HepG2 (cell line): ENCODE results near the gene B4GALT5. TPM values are rescaled to one million over a fixed set of nuclear protein-coding genes. Genes with fewer than 3 reads are reported as not detected.

Experiments
- ATAC-seq: fragments of 200-7000 bp; cut with Tn5 transposase; 3 replicates; pipeline ENCODE4 v1.9.1; 2020; ENCODE audit warnings: mild to moderate bottlenecking, moderate library complexity
- BruUV-seq: library from RNA; stranded (reverse); fragments of 400-500 nt; replicated peaks from 2 replicates; lab custom pipeline; 2021; lab: Mats Ljungman, UMichigan
- CTCF ChIA-PET: fragments of 300-600 bp; formaldehyde crosslinking; extraction: SDS; loops from one replicate; lab custom pipeline; 2021; ENCODE audit warnings: low total read pairs, inconsistent platforms, low intra/inter-chr PET ratio; lab: Yijun Ruan, JAX
- POLR2A ChIA-PET: fragments of 350-600 bp; sonication (Branson Sonifier 250); formaldehyde crosslinking; loops from one replicate; lab custom pipeline; 2020; ENCODE audit warnings: antibody characterized with exemption, inconsistent platforms; lab: Yijun Ruan, JAX
- DNase-seq: peaks from one replicate; pipeline ENCODE4 v3.0.0-alpha.2; 2015; ENCODE audit warnings: low spot score
- FAIRE-seq: peaks from 3 replicates; lab custom pipeline; 2011; peaks lifted over from hg19 to GRCh38; lab: Jason Lieb, UNC
- H2AFZ ChIP-seq: one replicate; pipeline ENCODE4 v1.6.1; 2011; ENCODE audit warnings: low read length, inconsistent platforms
- H3K27ac ChIP-seq: fragments of 300-600 bp; 3 replicates; pipeline ENCODE4 v1.8.0; 2011; ENCODE audit warnings: mixed run types, mild to moderate bottlenecking, mixed read lengths, low read length, inconsistent platforms; ENCODE audit not compliant: insufficient read depth; ENCODE audit errors: extremely low read length
- H3K27me3 ChIP-seq, 2 experiments: fragments of 200-600 bp in 1 of 2; 2 replicates in 1 of 2; 3 replicates in 1 of 2; pipeline versions ENCODE4 v1.6.0 to v1.8.0; 2011; ENCODE audit warnings: low read length in 2 of 2, mild to moderate bottlenecking in 2 of 2, moderate library complexity in 2 of 2, inconsistent platforms in 1 of 2; ENCODE audit not compliant: insufficient read depth in 2 of 2, control insufficient read depth in 1 of 2
- H3K36me3 ChIP-seq, 2 experiments: fragments of 200-600 bp in 1 of 2; replicated peaks in 1 of 2; 2 replicates in 1 of 2; 3 replicates in 1 of 2; pipeline versions ENCODE4 v1.5.1 to v1.8.0; 2011; ENCODE audit warnings: low read length in 2 of 2, inconsistent platforms in 1 of 2; ENCODE audit not compliant: insufficient read depth in 2 of 2, control insufficient read depth in 1 of 2
- H3K4me1 ChIP-seq: 2 replicates; pipeline ENCODE4 v1.5.1; 2012; ENCODE audit warnings: low read length, inconsistent platforms; ENCODE audit not compliant: insufficient read depth
- H3K4me2 ChIP-seq: 2 replicates; pipeline ENCODE4 v1.6.0; 2011; ENCODE audit warnings: low read depth, low read length, inconsistent platforms
- H3K4me3 ChIP-seq, 3 experiments: fragments of 200-600 bp in 1 of 3; sonication (generic), shearing (Covaris generic) in 1 of 3; replicated peaks in 1 of 3; 2 replicates each; pipeline ENCODE4 v1.5.1; 2011 to 2016; ENCODE audit warnings: low read length in 3 of 3, inconsistent platforms in 2 of 3, low read depth in 2 of 3, mild to moderate bottlenecking in 2 of 3, control low read depth in 1 of 3, mixed read lengths in 1 of 3; ENCODE audit not compliant: insufficient read depth in 1 of 3
- H3K79me2 ChIP-seq: one replicate; pipeline ENCODE4 v1.6.1; 2011; ENCODE audit warnings: low read length, inconsistent platforms; ENCODE audit not compliant: insufficient read depth
- H3K9ac ChIP-seq: 2 replicates; pipeline ENCODE4 v1.6.0; 2011; ENCODE audit warnings: mild to moderate bottlenecking, low read depth, low read length, inconsistent platforms; ENCODE audit not compliant: insufficient read depth
- H3K9me3 ChIP-seq: 2 replicates; pipeline ENCODE4 v1.5.1; 2012; ENCODE audit warnings: mild to moderate bottlenecking, low read length
- H4K20me1 ChIP-seq: 2 replicates; pipeline ENCODE4 v1.6.0; 2011; ENCODE audit warnings: inconsistent platforms, mild to moderate bottlenecking, low read length, moderate library complexity; ENCODE audit not compliant: insufficient read depth
- ATF7 ChIP-seq, 2 experiments: fragments of 450-650 bp in 1 of 2; sonication (generic) in 1 of 2; formaldehyde crosslinking in 1 of 2; IDR thresholded peaks; 2 replicates each; pipeline versions ENCODE4 v1.4.0 to v1.6.1; 2016 to 2020; ENCODE audit warnings: antibody characterized with exemption in 1 of 2, mild to moderate bottlenecking in 1 of 2, missing genetic modification reagents in 1 of 2
- CBX1 ChIP-seq: IDR thresholded peaks from one replicate; pipeline ENCODE4 v1.6.1; 2016; ENCODE audit warnings: antibody characterized with exemption, low read depth
- JUN ChIP-seq: sonication (generic); formaldehyde crosslinking; IDR thresholded peaks from 2 replicates; pipeline ENCODE4 v1.4.0; 2020; ENCODE audit warnings: mild to moderate bottlenecking, missing genetic modification reagents
- RBM22 ChIP-seq: fragments of 200-400 bp; formaldehyde crosslinking; optimal IDR thresholded peaks from 2 replicates; pipeline ENCODE3; 2017; ENCODE audit warnings: mild to moderate bottlenecking, low read length, moderate library complexity
- RFXANK ChIP-seq: IDR thresholded peaks from 2 replicates; pipeline ENCODE4 v1.6.1; 2016
- ZNF382 ChIP-seq: sonication (generic); formaldehyde crosslinking; IDR thresholded peaks from 2 replicates; pipeline ENCODE4 v1.5.0; 2020; ENCODE audit warnings: missing genetic modification reagents, mild to moderate bottlenecking, borderline replicate concordance
- WGBS: methylation state at CpG from one replicate; pipeline ENCODE4 v1.1.6; 2017; ENCODE audit warnings: low lambda C conversion rate; 5-methylcytosine and 5-hydroxymethylcytosine counted together
- in situ Hi-C: cut with HindIII; loops from 2 replicates; pipeline ENCODE4 v1.10.0; 2017; ENCODE audit warnings: low pct_unique_long_range_greater_than_20kb; ENCODE audit not compliant: extremely low pct_ligation_motif_present
- intact Hi-C: fragments of 100-400 bp; cut with micrococcal nuclease; formaldehyde crosslinking; loops from one replicate; pipeline ENCODE4 v1.10.0; 2022; ENCODE audit not compliant: unreplicated experiment
- polyA plus RNA-seq, 8 experiments: library from polyadenylated mRNA; depleted of rRNA in 3 of 8; stranded (reverse) in 7 of 8; unstranded in 1 of 8; fragments of >200 nt; fragmentation: Illumina TruSeq in 4 of 8; extraction: Trizol in 4 of 8; gene quantifications; 2 replicates each; pipeline versions ENCODE4 v1.2.1 to v1.2.3, GENCODE V29; 2011 to 2016; ENCODE audit warnings: low read depth in 4 of 8, missing spikeins in 1 of 8, mixed read lengths in 1 of 8; ENCODE audit not compliant: insufficient read depth in 1 of 8
- total RNA-seq, 5 experiments: library from RNA; depleted of rRNA; stranded (reverse); fragments of >200 nt; fragmentation: Illumina TruSeq; extraction: Trizol; gene quantifications; 2 replicates each; pipeline ENCODE4 v1.2.3, GENCODE V29; 2016; ENCODE audit warnings: low read depth in 1 of 5
- TF ChIP-seq, protein P1 (sequence below): sonication (generic); formaldehyde crosslinking; conservative IDR thresholded peaks from 2 replicates; pipeline ENCODE4 v1.4.0; 2020; ENCODE audit warnings: mild to moderate bottlenecking, missing genetic modification reagents, moderate library complexity
- TF ChIP-seq, protein P2 (sequence below): sonication (generic); formaldehyde crosslinking; IDR thresholded peaks from 2 replicates; pipeline ENCODE4 v1.9.0; 2021; ENCODE audit warnings: missing genetic modification reagents, borderline replicate concordance
- TF ChIP-seq, protein P3 (sequence below): sonication (generic); formaldehyde crosslinking; IDR thresholded peaks from 2 replicates; pipeline ENCODE4 v1.4.0; 2020; ENCODE audit warnings: missing genetic modification reagents

The B4GALT5 gene
- total and polyA plus RNA-seq, 2 of the 13 experiments (the other 11 are each of a cell fraction or from before 2014, with no cell fraction given): 27.3 to 30.9 TPM

DNA sequence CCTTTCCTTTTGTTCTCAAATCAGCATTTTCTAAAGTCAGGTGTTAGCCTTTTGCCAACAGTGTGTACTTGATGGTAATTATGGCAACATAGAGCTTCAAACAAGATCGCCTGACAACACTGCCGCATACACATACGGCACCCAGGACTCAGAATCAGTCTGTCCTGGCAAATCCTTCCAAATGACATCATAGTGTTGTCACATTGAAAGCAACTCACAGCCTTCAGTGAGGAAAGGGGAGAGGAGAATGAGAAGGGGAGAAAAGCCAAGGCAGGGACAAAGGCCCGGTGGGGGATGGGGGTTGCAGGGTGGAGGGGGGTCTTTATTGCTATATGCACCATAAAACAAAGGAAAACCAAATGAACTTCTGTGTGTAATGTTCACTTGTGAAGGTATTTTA is 80.0 kb downstream of the B4GALT5 start:
- Histone ChIP-seq H3K79me2 (no peaks in the 10 kb centered on the region), H3K36me3 (peaks cover 28 to 52% of the 10 kb centered on the region in 2 experiments), H3K27me3 (no peaks in the 10 kb centered on the region), H3K4me3 (no peak overlapping the region), H2AFZ (no peak overlapping the region), H3K9me3 (no peaks in the 10 kb centered on the region), H3K4me2 (no peak overlapping the region), H3K4me1 (peaks cover 23% of the 10 kb centered on the region), H3K27ac (no peak overlapping the region), H4K20me1 (no peaks in the 10 kb centered on the region), H3K9ac (no peak overlapping the region)
- no peak for TF ChIP-seq ZNF382 (CRISPR knock-in tag)
- peak; percentile 73 for TF ChIP-seq ATF7 (IDR thresholded peaks at IDR 0.05)
- no peak for TF ChIP-seq ATF7 (CRISPR knock-in tag; IDR thresholded peaks at IDR 0.05)
- peak; percentile 75 for TF ChIP-seq RBM22
- TF ChIP-seq, protein P1, sequence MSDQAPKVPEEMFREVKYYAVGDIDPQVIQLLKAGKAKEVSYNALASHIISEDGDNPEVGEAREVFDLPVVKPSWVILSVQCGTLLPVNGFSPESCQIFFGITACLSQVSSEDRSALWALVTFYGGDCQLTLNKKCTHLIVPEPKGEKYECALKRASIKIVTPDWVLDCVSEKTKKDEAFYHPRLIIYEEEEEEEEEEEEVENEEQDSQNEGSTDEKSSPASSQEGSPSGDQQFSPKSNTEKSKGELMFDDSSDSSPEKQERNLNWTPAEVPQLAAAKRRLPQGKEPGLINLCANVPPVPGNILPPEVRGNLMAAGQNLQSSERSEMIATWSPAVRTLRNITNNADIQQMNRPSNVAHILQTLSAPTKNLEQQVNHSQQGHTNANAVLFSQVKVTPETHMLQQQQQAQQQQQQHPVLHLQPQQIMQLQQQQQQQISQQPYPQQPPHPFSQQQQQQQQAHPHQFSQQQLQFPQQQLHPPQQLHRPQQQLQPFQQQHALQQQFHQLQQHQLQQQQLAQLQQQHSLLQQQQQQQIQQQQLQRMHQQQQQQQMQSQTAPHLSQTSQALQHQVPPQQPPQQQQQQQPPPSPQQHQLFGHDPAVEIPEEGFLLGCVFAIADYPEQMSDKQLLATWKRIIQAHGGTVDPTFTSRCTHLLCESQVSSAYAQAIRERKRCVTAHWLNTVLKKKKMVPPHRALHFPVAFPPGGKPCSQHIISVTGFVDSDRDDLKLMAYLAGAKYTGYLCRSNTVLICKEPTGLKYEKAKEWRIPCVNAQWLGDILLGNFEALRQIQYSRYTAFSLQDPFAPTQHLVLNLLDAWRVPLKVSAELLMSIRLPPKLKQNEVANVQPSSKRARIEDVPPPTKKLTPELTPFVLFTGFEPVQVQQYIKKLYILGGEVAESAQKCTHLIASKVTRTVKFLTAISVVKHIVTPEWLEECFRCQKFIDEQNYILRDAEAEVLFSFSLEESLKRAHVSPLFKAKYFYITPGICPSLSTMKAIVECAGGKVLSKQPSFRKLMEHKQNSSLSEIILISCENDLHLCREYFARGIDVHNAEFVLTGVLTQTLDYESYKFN (CRISPR knock-in tag): no peak
- no peak for DNase-seq
- BruUV-seq: no TSS peak
- ATAC-seq: no peak
- intact Hi-C loops (no loop called here), in situ Hi-C loops (no loop called here)
- FAIRE-seq: no peak
- CTCF ChIA-PET: no interaction called here
- WGBS: 100% methylated on average over 4 of the region's 4 CpGs
- POLR2A ChIA-PET: no interaction called here

DNA sequence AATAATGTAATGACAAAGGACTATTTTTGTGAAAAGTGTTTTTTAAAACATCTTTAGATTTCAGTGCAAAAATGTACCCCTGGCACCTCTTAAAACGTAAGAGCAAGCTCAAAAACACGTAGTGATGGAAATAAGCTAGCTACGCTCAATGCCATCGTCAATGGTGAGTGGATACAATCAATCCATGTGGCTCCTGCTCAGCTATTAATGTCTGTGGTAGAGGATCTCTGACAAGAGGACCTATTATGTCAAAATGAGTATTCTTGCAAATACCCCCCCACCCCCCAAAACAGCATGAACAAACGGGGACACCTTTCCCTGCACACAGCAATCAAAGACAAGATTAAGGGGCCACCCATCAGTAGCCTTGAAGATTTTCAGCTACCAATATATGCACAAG is 80.7 kb downstream of the B4GALT5 start:
- no peak for ATAC-seq

More for the DNA sequence above, 80.7 kb downstream of the B4GALT5 start:
- no peaks in the 10 kb centered on the region for H3K27me3 ChIP-seq
- in situ Hi-C loops (no loop called here), intact Hi-C loops (no loop called here)
- H3K4me2 ChIP-seq: no peak overlapping the region
- H3K27ac ChIP-seq: no peak overlapping the region
- CTCF ChIA-PET: no interaction called here
- no TSS peak for BruUV-seq
- DNase-seq (no peak), FAIRE-seq (no peak)
- H3K9ac ChIP-seq: no peak overlapping the region
- TF ChIP-seq RFXANK (CRISPR knock-in tag) (no peak), JUN (no peak), CBX1 (no peak)
- TF ChIP-seq, protein P2, sequence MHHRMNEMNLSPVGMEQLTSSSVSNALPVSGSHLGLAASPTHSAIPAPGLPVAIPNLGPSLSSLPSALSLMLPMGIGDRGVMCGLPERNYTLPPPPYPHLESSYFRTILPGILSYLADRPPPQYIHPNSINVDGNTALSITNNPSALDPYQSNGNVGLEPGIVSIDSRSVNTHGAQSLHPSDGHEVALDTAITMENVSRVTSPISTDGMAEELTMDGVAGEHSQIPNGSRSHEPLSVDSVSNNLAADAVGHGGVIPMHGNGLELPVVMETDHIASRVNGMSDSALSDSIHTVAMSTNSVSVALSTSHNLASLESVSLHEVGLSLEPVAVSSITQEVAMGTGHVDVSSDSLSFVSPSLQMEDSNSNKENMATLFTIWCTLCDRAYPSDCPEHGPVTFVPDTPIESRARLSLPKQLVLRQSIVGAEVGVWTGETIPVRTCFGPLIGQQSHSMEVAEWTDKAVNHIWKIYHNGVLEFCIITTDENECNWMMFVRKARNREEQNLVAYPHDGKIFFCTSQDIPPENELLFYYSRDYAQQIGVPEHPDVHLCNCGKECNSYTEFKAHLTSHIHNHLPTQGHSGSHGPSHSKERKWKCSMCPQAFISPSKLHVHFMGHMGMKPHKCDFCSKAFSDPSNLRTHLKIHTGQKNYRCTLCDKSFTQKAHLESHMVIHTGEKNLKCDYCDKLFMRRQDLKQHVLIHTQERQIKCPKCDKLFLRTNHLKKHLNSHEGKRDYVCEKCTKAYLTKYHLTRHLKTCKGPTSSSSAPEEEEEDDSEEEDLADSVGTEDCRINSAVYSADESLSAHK (CRISPR knock-in tag): no peak
- TF ChIP-seq, protein P3, sequence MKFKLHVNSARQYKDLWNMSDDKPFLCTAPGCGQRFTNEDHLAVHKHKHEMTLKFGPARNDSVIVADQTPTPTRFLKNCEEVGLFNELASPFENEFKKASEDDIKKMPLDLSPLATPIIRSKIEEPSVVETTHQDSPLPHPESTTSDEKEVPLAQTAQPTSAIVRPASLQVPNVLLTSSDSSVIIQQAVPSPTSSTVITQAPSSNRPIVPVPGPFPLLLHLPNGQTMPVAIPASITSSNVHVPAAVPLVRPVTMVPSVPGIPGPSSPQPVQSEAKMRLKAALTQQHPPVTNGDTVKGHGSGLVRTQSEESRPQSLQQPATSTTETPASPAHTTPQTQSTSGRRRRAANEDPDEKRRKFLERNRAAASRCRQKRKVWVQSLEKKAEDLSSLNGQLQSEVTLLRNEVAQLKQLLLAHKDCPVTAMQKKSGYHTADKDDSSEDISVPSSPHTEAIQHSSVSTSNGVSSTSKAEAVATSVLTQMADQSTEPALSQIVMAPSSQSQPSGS: no peak
- H3K36me3 ChIP-seq: peaks cover 27 to 45% of the 10 kb centered on the region in 2 experiments
- no peak overlapping the region for H3K4me3 ChIP-seq
- no peaks in the 10 kb centered on the region for H3K79me2 ChIP-seq
- POLR2A ChIA-PET: no interaction called here
- no peaks in the 10 kb centered on the region for H3K9me3 ChIP-seq
- H3K4me1 ChIP-seq: peaks cover 23% of the 10 kb centered on the region
- WGBS: 96% methylated on average over 5 of the region's 5 CpGs
- no peak overlapping the region for H2AFZ ChIP-seq
- no peaks in the 10 kb centered on the region for H4K20me1 ChIP-seq
